ENCODE data around the gene AGRN. TPM values are rescaled to one million over a fixed set of nuclear protein-coding genes. Genes with fewer than 3 reads are reported as not detected.

AGRN gene
- total RNA-seq, 1 donor from 2014 or later = 34.1 TPM

DNA sequence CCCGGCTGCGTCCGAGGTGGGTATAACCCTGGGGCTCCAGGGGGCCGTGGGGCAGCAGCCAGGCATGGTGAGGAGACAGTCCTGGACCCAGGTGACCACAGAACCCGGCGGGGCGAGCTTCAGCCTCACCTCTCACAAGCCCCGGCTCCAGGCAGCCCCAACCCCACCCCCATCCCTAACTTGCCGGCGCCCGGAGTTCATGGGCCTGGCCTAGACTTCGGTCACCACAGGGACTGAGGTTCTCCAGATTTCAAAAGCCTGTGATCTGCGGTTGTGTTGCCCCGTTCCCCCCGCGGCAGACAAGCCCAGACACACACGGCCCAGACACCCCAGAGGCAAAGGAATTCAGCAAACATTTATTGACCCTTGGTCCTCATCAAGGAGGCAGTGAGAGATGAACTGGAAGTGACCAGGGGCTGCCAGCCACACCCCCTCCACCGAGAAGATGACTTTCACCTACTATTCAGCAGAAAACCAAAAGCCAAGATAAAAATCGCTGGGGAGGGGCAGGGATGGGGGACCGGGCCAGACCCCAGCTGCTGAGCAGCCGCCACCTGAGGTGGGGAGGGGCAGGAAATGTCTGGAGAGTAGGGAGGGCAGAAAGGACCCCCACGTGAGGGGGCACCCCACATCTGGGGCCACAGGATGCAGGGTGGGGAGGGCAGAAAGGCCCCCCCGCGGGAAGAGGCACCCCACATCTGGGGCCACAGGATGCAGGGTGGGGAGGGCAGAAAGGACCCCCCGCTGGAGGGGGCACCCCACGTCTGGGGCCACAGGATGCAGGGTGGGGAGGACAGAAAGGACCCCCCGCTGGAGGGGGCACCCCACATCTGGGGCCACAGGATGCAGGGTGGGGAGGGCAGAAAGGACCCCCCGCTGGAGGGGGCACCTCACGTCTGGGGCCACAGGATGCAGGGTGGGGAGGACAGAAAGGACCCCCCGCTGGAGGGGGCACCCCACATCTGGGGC is 24.0 kb upstream of the AGRN start:
- H3K4me3 Mint-ChIP-seq = peak overlapping the region; percentile 56
- peaks cover 22% of the 10 kb centered on the region for H4K20me1 ChIP-seq (ENCODE audit: low read depth)
- peaks cover 100% of the 10 kb centered on the region for H3K27me3 ChIP-seq
- peaks cover 27% of the 10 kb centered on the region for H3F3A ChIP-seq (ENCODE audit: low read depth)
- peaks cover 2% of the 10 kb centered on the region for H3K36me3 Mint-ChIP-seq
- H3K36me3 ChIP-seq = no peaks in the 10 kb centered on the region
- H3K4me1 ChIP-seq = peaks cover 12% of the 10 kb centered on the region
- DNase-seq (ENCODE audit: low spot score) = no peak
- H3K9ac ChIP-seq = no peak overlapping the region
- no peak overlapping the region for H3K4me2 ChIP-seq
- peak overlapping the region; percentile 78 for H3K27ac Mint-ChIP-seq
- H2AFZ ChIP-seq (replicated peaks) = no peak overlapping the region
- peaks cover 14% of the 10 kb centered on the region for H3K27me3 Mint-ChIP-seq (ENCODE audit: insufficient read depth, low read depth)
- no peaks in the 10 kb centered on the region for H3K79me2 ChIP-seq (ENCODE audit: low read depth)
- peaks cover 24% of the 10 kb centered on the region for H3K9me3 Mint-ChIP-seq
- TF ChIP-seq CTCF (IDR thresholded peaks at IDR 0.05) (no peak), EZH2phosphoT487 (IDR thresholded peaks at IDR 0.05) (no peak), EZH2 (IDR thresholded peaks at IDR 0.05) (no peak)
- H3K4me3 ChIP-seq = no peak overlapping the region
- H3K27ac ChIP-seq = no peak overlapping the region
- H3K4me1 Mint-ChIP-seq = peaks cover 9% of the 10 kb centered on the region
- no peaks in the 10 kb centered on the region for H3K9me3 ChIP-seq (ENCODE audit: low read depth)

- no peak for DNase-seq (ENCODE audit: low spot score)
- Mint-ChIP-seq H3K27me3 (ENCODE audit: insufficient read depth, low read depth) (peaks cover 14% of the 10 kb centered on the region), H3K4me3 (peak overlapping the region; percentile 59), H3K4me1 (peaks cover 9% of the 10 kb centered on the region), H3K27ac (no peak overlapping the region), H3K36me3 (peaks cover 2% of the 10 kb centered on the region), H3K9me3 (peaks cover 13% of the 10 kb centered on the region)
- H3K27me3 ChIP-seq = peaks cover 100% of the 10 kb centered on the region
- peaks cover 12% of the 10 kb centered on the region for H3K4me1 ChIP-seq
- H3F3A ChIP-seq (ENCODE audit: low read depth) = peaks cover 29% of the 10 kb centered on the region
- TF ChIP-seq EZH2 (IDR thresholded peaks at IDR 0.05) = no peak
- no peak for TF ChIP-seq CTCF (IDR thresholded peaks at IDR 0.05)
- no peak for TF ChIP-seq EZH2phosphoT487 (IDR thresholded peaks at IDR 0.05)
- H3K27ac ChIP-seq = no peak overlapping the region
- no peak overlapping the region for H3K4me3 ChIP-seq
- no peak overlapping the region for H3K9ac ChIP-seq
- H3K4me2 ChIP-seq = peak overlapping the region; percentile 97
- H3K36me3 ChIP-seq = no peaks in the 10 kb centered on the region
- no peaks in the 10 kb centered on the region for H3K9me3 ChIP-seq (ENCODE audit: low read depth)
- no peaks in the 10 kb centered on the region for H3K79me2 ChIP-seq (ENCODE audit: low read depth)
- H4K20me1 ChIP-seq (ENCODE audit: low read depth) = peaks cover 22% of the 10 kb centered on the region
- H2AFZ ChIP-seq (replicated peaks) = no peak overlapping the region
Measured at GRCh38 chr1:996851-997712, 22.8 kb upstream of the AGRN start.

DNA sequence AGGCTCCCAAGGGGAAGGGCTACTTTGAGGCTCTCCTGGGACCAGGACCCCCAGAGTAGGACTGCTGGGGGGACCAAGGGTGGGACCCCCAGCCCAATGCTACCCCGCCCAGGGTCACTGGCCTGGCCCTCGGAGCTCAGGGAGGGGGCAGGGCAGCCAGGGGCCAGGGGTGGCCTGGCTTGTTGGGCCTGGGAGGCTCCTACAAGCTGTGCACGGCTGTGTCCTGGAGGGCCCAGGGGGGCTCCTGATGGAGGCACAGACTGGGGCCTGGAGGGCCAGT is 22.3 kb upstream of the AGRN start:
- no peak overlapping the region for H3K9ac ChIP-seq
- no peak overlapping the region for H2AFZ ChIP-seq (replicated peaks)
- no peak for DNase-seq (ENCODE audit: low spot score)
- no peak overlapping the region for H3K27ac ChIP-seq
- H3K4me1 Mint-ChIP-seq = peaks cover 9% of the 10 kb centered on the region
- peaks cover 22% of the 10 kb centered on the region for H4K20me1 ChIP-seq (ENCODE audit: low read depth)
- peaks cover 12% of the 10 kb centered on the region for H3K4me1 ChIP-seq
- peak overlapping the region; percentile 70 for H3K4me3 ChIP-seq
- peaks cover 100% of the 10 kb centered on the region for H3K27me3 ChIP-seq
- peaks cover 16% of the 10 kb centered on the region for H3K27me3 Mint-ChIP-seq (ENCODE audit: insufficient read depth, low read depth)
- peak overlapping the region; percentile 59 for H3K4me3 Mint-ChIP-seq
- H3K36me3 ChIP-seq = no peaks in the 10 kb centered on the region
- H3K36me3 Mint-ChIP-seq = peaks cover 2% of the 10 kb centered on the region
- H3K9me3 Mint-ChIP-seq = peaks cover 9% of the 10 kb centered on the region
- H3K9me3 ChIP-seq (ENCODE audit: low read depth) = no peaks in the 10 kb centered on the region
- H3K27ac Mint-ChIP-seq = no peak overlapping the region
- H3K79me2 ChIP-seq (ENCODE audit: low read depth) = no peaks in the 10 kb centered on the region
- TF ChIP-seq EZH2phosphoT487 (IDR thresholded peaks at IDR 0.05) (no peak), CTCF (IDR thresholded peaks at IDR 0.05) (no peak), EZH2 (IDR thresholded peaks at IDR 0.05) (no peak)
- H3K4me2 ChIP-seq = peak overlapping the region; percentile 97
- peaks cover 29% of the 10 kb centered on the region for H3F3A ChIP-seq (ENCODE audit: low read depth)
